NCI-H1105 (cell line): ENCODE data around the gene ZNF883.
"Not testable (repeated sequence)": the region's sequence is repeated elsewhere in the genome, so short reads cannot be mapped to it uniquely, and the experiment has no call there.

Experiments
- DNase-seq: peaks from one replicate; lab custom pipeline; 2025; lab: John Stamatoyannopoulos, UW

The ZNF883 gene

GRCh38 chr9:113011911-113012381 lies at the start of gene ZNF883:
Gene ZNF883, minus strand, starts transcription at chr9:113012192.
- peak; percentile 28 for DNase-seq

- not testable (repeated sequence) for DNase-seq
Measured at GRCh38 chr9:113061072-113061850, 49.3 kb upstream of the ZNF883 start.

GRCh38 chr9:113059581-113060284 lies 47.7 kb upstream of the ZNF883 start:
- not testable (repeated sequence) for DNase-seq

GRCh38 chr9:113057193-113057592 lies 45.2 kb upstream of the ZNF883 start:
- DNase-seq, result no peak

GRCh38 chr9:113056191-113057106 lies 44.5 kb upstream of the ZNF883 start, which contains the start of gene ZFP37:
Gene ZFP37, minus strand, starts transcription at chr9:113056724. Its CDS starts 36 bp downstream, at chr9:113056688.
- DNase-seq, result peak; percentile 89

GRCh38 chr9:113042884-113043657 lies 31.1 kb upstream of the ZNF883 start:
- no peak for DNase-seq

- DNase-seq, result no peak
Measured at GRCh38 chr9:113026200-113026599, 14.2 kb upstream of the ZNF883 start.

GRCh38 chr9:113018247-113018646 lies 6.3 kb upstream of the ZNF883 start:
- DNase-seq, result no peak

- no peak for DNase-seq
Measured at GRCh38 chr9:113012492-113012891, 500 bp upstream of the ZNF883 start.

- no peak for DNase-seq
Measured at GRCh38 chr9:113005777-113006176, 6.2 kb downstream of the ZNF883 start.

- no peak for DNase-seq
Measured at GRCh38 chr9:112997236-112997941, 14.6 kb downstream of the ZNF883 start.

- no peak for DNase-seq
Measured at GRCh38 chr9:112971415-112971814, 40.6 kb downstream of the ZNF883 start.

GRCh38 chr9:112970939-112971338 lies 41.1 kb downstream of the ZNF883 start:
- peak; percentile 4 for DNase-seq

- DNase-seq, result no peak
Measured at GRCh38 chr9:112969730-112970129, 42.3 kb downstream of the ZNF883 start.

GRCh38 chr9:112955550-112955949 lies 56.4 kb downstream of the ZNF883 start:
- no peak for DNase-seq

- DNase-seq, result no peak
Measured at GRCh38 chr9:112945620-112946208, 66.3 kb downstream of the ZNF883 start.

- DNase-seq, result no peak
Measured at GRCh38 chr9:112939418-112939817, 72.6 kb downstream of the ZNF883 start.

- no peak for DNase-seq
Measured at GRCh38 chr9:112933696-112934095, 78.3 kb downstream of the ZNF883 start.

GRCh38 chr9:112925058-112925641 lies 86.8 kb downstream of the ZNF883 start:
- peak; percentile 25 for DNase-seq

- DNase-seq, result no peak
Measured at GRCh38 chr9:112921549-112921948, 90.4 kb downstream of the ZNF883 start.
